ENCODE measurements around the gene MFF.
A peak's percentile ranks its signal among the peaks of the same experiment; 100 is the strongest.

Gene MFF

GRCh38 chr2:227406177-227407031, 81.4 kb downstream of the MFF start:
- DNase-seq (ENCODE audit: low read depth): peak; percentile 92

All from non-pigmented ciliary epithelial cell (primary cell).